Measurements from ENCODE around the gene SCGB1C2.

Gene SCGB1C2

DNA sequence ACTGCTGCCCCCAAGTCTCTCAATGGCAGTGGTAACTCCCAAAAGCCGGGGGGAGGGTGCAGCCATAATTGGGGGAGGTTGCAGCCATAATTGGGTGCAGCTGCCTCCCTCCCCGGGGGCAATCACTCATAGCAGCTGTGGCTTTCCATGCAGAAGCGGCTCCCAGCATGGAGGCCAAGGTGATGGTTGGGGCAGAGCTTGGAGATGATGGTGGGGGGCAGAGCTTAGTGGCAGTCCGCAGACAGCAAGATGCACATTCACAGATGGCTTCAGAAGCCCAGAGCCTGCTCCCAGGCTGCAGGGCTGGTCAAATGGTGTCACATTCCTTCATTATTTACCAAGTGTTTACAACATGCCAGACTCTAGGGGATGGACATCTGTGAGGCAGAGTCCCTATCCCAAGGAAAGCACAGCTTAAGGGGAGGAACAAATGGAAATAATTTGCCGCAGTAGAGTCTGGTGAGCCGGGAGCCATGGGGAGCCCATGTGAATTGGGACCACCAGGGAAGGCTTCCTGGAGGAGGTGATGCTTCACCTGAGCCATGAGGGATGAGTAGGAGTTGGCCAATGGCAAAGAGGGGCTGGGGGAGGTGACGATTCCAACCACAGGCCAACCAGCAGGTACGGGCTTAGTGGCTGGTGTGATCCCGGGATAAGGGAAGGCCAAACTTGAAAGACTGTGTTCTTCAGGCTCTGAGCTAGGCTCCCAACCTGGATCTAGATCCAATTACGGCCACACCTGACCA, 36.0 kb downstream of the SCGB1C2 start:
- no peak for DNase-seq

GRCh38 chr17:177155-177554, 39.8 kb downstream of the SCGB1C2 start:
- no peak for DNase-seq

DNA sequence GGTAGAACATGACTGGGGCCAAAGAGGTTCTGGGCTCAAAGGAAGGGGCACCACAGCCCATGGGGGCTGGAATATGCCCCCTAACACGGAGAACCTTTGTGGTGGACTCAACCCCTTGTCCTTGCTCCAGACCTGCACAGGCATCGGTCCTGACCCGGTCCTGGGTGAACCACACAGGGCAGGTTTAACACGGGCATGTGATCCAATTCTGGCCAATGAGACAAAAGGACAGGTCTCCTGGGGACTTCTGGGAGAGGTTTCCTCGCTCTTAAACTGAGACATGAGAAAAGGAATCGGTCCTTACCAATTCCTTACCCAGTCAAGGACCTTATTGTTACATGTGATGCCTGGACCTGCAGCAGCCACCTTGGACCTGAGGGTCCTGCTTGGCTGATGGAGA, 40.4 kb downstream of the SCGB1C2 start:
- no peak for DNase-seq

DNA sequence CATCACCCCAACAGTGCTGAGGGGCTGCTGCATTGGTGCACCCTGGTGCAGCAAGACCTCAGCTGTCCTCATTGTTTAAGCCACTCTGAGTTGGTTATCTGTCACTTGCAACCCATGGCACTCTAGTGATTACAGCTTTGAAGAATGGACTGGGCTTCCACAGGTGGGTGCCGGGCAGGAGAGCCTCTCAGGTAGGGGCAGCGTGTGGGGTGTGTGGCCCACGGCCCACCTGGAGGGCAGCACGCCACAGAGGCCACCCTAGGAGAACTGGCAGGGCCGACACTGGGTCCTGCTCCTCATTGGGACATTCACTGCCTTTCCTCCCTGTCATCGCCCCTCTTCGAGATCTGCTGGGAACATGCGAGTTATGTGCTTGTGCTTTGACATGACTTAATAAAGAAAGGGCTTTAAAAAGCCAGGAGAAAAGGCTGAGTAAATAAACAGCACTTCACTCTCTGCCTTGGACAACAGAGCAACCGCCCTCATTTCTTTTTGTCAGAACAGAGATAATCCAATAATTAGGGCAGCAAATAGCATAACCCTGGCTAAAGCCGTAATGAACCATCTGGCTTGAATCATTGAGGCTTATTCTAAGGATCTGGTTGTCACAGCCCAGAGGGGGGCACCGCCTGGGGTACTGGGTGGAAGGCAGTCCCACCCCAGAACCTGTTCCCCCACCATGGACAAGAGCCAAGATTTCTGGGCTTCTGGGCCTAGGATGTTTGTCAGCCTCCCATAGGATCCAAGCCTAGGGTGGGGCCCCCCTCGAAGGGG, 41.1 kb downstream of the SCGB1C2 start:
- DNase-seq = no peak

- no peak for DNase-seq
Measured at GRCh38 chr17:179066-179432, 41.7 kb downstream of the SCGB1C2 start.

GRCh38 chr17:179781-180380, 42.5 kb downstream of the SCGB1C2 start:
- DNase-seq = no peak

DNA sequence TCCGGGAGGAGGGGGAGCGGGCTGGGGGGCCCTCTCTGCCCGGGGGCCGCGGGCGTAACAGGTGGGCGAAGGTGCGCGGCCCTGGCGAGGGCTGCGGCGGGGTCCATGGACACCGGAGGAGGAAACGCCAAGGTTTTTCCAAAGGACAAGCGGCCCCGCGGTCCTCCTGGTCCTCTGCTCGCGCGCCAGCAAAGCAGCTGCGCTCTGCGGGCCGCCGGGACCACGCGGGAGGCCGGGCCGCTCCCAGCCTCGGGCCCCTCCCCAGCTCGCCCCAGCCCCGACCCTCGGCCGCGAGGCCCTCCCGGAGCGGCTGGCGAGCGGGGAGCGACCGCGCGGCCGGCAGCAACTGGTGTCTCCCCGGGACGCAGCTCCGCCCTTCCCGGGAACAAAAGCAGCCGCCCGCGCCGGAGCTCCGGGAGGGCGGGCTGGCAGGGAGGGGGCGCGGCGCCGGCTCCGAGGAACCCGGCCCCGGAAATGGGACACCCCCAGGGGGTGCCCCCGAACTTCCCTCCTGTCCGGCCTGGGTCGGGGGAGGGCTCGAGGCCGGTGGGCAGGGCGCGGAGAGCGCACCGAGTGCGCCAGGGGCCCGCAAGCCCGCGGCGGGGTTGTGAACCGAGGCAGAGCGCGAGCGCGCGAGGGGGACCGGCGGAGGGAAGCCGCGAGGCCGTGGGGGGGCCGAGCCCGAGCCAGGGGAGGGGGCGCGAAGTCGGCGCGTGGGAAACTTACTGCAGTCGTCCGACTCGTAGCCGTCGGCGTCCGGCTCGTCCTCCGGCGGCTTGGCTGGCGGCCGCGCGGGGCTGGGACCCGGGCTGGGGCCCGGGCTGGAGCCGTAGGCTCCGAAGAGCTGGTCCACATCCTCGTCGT, 43.2 kb downstream of the SCGB1C2 start:
- DNase-seq = no peak

DNA sequence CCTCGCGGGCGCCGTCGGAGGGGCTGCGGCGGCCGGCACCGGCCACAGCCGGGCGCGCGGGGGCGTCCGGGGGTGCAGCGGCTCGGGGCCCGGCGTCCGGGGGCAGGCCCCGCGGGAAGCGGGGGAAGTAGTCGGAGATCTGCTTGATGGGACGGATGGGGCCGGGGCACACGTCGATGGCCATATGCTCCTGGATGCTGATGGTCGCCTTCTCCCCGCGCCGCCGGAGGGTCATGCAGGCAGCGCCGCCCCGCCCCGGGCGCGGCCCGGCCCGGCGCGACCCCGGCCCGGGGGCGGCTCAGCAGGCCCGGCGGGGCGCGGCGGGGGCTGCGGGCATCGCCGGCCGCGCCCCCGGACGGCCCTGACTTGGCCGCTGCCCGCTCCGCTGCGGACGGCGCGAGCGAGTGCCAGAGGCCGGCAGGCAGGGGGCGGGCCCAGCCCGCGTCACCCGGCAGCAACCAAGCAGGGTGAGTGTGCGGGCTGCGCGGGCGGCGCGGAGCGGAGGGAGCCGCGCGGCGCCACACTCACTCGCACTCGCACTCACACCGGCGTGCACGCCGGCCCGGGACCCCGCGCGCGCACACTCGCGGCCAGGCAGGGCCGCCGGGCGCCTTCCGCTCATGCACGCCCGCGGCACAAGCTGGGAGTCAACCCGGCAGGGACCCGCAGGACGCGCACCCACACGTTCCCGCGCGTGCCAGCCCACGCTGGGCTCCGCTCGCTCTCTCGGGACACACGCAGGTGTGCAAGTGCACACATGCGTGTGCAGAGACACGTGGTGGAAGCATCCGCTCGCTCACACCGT, 44.1 kb downstream of the SCGB1C2 start, which contains the start of gene DOC2B:
Gene DOC2B (minus strand): TSS at position 406 of the 805 bp plus-strand sequence. CDS start 171 bp downstream, at position 235.
- no peak for DNase-seq

GRCh38 chr17:182050-182751, 44.8 kb downstream of the SCGB1C2 start:
- DNase-seq = no peak

GRCh38 chr17:183021-183420, 45.7 kb downstream of the SCGB1C2 start:
- DNase-seq = no peak

DNA sequence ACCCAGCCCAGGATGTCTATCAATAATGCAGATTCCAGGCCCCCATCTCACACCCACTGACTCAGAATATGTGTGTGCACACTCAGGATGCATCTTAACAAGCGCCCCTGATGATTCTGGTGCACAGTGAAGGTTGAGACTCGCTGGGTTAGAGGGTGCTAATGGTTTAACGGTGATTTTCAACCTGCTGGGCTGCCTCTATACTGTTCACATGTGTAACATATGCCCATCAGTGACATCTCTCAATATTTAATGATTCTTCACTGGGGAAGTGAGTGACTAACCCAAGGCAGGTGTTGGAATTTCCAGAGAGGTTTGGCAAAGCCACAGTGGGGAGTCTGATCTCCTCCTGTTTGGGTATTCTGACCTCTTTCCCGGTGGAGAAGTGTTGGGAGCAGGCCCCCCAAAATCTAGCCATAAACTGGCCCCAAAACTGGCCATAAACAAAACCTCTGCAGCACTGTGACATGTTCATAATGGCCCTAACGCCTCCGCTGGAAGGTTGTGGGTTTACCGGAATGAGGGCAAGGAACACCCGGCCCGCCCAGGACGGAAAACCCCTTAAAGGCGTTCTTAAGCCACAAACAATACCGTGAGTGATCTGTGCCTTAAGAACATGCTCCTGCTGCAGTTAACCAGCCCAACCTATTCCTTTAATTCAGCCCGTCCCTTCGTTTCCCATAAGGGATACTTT, 48.2 kb downstream of the SCGB1C2 start:
- DNase-seq = no peak

GRCh38 chr17:187130-187529, 49.8 kb downstream of the SCGB1C2 start:
- no peak for DNase-seq
